ENCODE results near the gene NF1. TPM values are rescaled to one million over a fixed set of nuclear protein-coding genes. Genes with fewer than 3 reads are reported as not detected.
A peak's percentile ranks its signal among the peaks of the same experiment; 100 is the strongest.

NF1 gene
- total RNA-seq, 1 donor from 2014 or later = 22.6 TPM

GRCh38 chr17:31385428-31386285 is 290.9 kb downstream of the NF1 start:
- DNase-seq (ENCODE audit: low read depth in 2 of 2) = no peak

DNA sequence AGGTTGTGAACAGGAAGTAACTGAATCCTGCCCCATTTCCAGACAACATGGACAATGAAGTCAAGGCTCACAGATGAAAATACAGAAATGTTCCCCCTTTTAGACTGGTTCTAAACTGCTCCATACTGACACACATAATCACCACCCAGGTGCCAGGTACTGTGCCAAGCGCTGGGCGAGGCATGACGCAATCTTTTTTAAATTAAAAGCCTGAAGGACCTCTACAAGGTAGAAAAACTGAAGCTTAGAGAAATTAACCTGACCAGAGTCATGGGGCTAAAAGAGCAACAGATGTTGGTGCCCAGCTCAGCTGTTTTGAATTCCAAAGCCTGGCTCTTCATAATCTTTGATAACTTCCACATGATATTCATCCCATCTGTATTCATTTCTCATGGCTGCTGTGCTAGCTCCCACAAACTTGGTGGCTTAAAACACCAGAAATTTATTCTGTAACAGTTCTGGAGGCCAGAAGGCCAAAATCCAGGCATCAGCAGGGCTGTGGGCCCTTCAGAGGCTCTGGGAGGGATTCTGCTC is 291.8 kb downstream of the NF1 start:
- no peak for DNase-seq (ENCODE audit: low read depth in 2 of 2)

- DNase-seq (ENCODE audit: low read depth in 2 of 2) = no peak
Measured at GRCh38 chr17:31387438-31387837, 292.7 kb downstream of the NF1 start.

DNA sequence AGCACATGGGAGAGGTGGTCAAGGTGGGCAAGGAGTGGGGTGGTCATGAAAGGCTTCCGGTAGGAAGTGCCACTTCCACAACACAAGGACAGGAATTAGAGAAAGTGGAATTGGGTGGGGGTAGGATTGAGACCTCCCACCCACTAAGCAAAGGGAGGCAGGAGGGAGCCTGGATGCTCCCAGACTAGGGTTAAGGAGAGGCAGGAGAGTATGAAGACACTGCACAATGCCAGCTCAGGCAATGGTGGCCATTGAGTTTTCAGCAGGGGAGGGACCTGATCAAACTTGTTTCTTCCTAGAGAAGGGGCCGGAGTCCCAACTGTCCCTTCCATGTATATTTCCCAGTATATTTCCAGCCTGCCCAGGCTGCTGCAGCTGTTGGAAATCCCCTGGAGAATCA is 293.6 kb downstream of the NF1 start:
- DNase-seq (ENCODE audit: low read depth in 2 of 2) = no peak

DNA sequence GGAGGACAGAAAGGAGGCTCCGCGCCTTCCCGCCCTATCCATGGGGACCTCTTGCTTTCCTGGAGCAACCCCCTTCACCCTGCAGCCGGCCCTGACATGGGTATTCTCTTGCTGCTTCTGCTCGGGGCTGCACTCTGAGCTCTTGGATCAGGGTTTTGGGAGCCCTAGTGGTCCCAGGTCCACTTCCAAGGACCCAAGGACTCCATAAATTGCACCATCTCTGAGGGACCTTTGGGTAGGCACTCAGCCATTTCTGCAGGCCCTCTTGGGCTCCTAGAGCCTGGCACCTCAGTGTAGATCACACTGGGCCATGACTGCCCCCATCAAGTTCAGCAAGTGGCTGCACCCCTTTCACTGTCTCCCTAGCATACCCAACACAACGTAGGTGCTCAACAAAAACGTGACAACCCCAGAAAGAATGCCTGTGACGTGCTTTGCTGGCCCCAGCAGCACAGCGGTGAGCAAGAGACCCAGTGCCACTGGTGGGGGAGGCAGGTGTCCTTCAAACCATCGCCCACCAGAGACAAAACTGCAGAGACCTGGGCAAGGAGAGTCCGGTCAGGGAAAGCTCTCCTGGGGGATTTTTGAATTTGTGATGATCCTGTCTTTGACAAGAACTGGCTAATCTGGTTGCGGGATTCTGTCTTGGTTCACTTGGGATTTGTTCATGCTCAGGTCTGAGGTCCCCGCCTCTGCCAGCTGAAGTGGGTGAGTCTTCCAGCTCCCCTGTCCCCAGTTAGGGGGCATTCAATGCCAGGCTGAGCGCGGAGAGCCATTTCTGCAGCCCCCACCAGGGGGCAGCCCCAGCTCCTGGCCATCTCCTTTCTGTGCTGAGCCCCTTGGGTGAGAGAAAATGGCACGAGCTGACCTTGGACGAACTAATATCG is 294.2 kb downstream of the NF1 start:
- DNase-seq (ENCODE audit: low read depth in 2 of 2) = peak in 1 of 2 donors; percentile 35

DNA sequence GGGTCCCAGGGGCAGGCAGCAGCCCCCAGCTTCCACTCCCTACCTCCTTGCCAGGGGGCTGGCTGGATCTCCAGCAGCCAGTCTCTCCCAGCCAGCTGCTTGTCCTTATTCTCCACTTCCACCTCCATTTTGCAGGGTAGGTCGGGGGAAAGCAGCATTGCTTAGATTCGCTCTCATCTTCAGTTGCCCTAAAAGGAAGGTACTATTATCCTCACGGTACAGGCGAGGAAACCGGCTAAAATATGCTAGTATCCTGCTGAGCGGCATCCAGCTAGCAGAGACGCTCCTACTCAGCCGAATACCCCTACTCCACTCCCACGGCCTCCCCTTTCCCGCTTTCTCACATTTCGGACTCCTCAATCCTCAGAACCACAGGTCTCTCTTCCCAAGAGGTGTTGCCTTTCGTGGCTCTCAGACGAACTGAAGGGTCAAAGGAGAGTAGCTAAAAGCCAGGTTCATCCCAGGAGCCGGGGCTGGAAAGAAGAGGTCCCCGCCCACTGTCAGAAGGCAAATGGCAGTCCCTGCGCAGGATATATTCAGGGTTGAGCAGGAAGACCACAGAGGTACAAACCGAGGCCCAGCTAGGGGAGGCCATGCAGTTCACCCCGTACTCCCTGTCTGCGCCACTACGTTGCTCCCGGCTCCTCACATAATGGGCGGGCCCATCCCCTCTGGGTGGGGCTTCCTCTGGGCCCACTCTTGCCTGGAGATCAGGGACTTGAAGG is 295.0 kb downstream of the NF1 start:
- no peak for DNase-seq (ENCODE audit: low read depth in 2 of 2)

GRCh38 chr17:31390426-31390747 is 295.6 kb downstream of the NF1 start:
- no peak for DNase-seq (ENCODE audit: low read depth in 2 of 2)

DNA sequence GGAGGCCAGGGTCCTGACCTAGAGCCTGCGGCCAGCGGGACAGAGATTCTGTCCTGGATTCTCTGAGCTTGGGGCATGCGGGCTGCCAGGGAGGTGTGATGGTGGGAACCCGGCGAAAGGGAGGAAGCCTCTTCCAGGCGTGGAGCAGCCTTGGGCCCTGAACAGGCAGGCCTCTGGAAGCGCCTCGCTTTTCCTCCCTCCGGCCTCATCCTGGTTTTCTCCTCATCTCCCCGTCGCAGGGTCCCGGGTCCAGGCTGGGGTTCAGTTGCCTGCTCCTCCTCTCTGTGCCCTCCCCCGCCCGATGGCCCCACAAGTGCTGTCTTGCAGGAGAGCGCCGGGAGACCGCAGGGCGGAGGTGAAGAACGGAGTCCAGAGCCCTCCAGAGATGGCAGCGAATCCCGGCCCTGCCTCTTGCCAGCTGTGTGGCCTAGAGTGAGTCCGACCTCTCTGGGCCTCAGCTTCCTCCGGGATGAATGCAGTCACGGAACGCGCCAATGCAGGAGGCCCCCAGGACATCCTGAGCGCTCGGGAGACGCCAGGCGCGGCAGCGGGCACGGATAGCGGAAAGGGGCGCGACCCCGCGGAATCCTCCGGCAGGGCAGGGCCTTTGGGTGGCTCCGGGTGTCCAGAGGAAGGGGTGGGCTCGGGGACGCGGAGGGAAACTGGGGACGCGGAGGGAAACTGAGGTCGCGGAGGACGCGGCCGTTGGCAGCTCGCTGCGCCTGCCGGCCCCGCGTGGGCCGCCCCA is 296.1 kb downstream of the NF1 start:
- no peak for DNase-seq (ENCODE audit: low read depth in 2 of 2)

GRCh38 chr17:31391496-31391949 is 296.7 kb downstream of the NF1 start, which contains the start of gene RAB11FIP4:
Gene RAB11FIP4, plus strand, starts transcription at chr17:31391675. Its CDS starts 178 bp downstream, at chr17:31391853.
- peak in 1 of 2 donors; percentile 34 for DNase-seq (ENCODE audit: low read depth in 2 of 2)

- no peak for DNase-seq (ENCODE audit: low read depth in 2 of 2)
Measured at GRCh38 chr17:31392002-31392855, 297.5 kb downstream of the NF1 start.

- no peak for DNase-seq (ENCODE audit: low read depth in 2 of 2)
Measured at GRCh38 chr17:31392856-31393748, 298.3 kb downstream of the NF1 start.

DNA sequence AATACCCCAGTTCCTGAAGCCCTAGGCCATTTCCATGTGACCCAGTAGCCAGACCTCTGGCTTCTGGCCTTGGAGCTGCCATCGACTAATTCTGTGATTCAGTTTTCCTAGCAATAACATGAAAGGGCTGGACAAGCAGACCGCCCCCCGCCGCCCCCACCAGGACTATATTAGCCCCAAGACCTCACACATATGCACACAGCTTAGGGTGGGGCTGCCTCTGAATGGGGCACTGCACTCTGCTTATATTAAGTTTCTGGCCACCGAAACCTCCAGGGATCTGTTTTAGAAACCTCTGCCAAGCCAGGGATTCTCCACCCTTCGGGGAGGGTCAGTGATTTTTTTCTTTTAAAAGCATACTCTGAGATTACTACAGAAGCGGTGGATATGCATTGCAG is 299.0 kb downstream of the NF1 start:
- no peak for DNase-seq (ENCODE audit: low read depth in 2 of 2)

- DNase-seq (ENCODE audit: low read depth in 2 of 2) = peak; percentile 45 to 73
Measured at GRCh38 chr17:31394544-31394943, 299.8 kb downstream of the NF1 start.

- no peak for DNase-seq (ENCODE audit: low read depth in 2 of 2)
Measured at GRCh38 chr17:31397256-31397939, 302.6 kb downstream of the NF1 start.

GRCh38 chr17:31398381-31399311 is 303.9 kb downstream of the NF1 start:
- no peak for DNase-seq (ENCODE audit: low read depth in 2 of 2)

GRCh38 chr17:31400481-31400950 is 305.7 kb downstream of the NF1 start:
- no peak for DNase-seq (ENCODE audit: low read depth in 2 of 2)
